ENCODE measurements around the gene CXorf58. TPM values are rescaled to one million over a fixed set of nuclear protein-coding genes. Genes with fewer than 3 reads are reported as not detected.

Gene CXorf58
- total and polyA plus RNA-seq, 4 experiments from 2014 or later, result 0.14 TPM; not detected in 3

DNA sequence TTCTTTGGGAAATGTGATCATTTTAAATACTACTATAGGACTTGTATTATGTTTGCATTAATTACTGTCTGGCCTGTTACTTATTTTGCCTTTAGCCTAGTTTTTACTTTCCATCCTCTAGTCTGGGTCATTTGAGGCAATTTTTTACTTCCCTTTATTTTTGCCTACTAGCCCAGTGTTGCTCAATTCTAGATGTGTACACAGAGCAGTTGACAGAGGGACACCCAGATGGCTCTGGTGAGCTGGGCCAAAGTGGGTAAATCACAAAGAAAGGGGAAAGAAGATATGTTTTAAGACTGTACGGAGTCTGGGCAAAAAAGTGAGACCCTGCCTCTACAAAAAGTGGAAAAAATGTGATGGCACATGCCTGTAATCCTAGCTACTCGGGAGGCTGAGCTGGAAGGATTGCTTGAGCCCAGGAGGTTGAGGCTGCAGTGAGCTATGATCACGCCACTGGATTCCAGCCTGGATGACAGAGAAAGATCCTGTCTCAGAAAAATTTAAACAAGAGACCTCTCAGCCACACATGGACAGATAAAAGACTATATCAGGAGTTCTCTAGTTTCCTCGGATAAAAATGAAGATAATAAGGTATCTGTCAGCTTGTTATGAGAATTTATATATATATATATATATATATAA lies 35.8 kb upstream of the CXorf58 start:
- no peaks in the 10 kb centered on the region for H3K9me3 ChIP-seq (ENCODE audit: control insufficient read depth in 1 of 2, low read length in 2 of 2)
- no peak overlapping the region for H3K4me3 Mint-ChIP-seq
- ChIA-PET POLR2A (ENCODE audit: partially characterized antibody) (no interaction called here), CTCF (ENCODE audit: partially characterized antibody) (no interaction called here)
- H3K4me3 ChIP-seq (ENCODE audit: low read length in 2 of 2), result no peak overlapping the region
- H3K27ac Mint-ChIP-seq, result no peak overlapping the region
- H3K4me1 ChIP-seq (ENCODE audit: insufficient read depth, low read length), result no peaks in the 10 kb centered on the region
- DNase-seq, result no peak
- no peaks in the 10 kb centered on the region for H3K4me1 Mint-ChIP-seq
- no peaks in the 10 kb centered on the region for H3K9me3 Mint-ChIP-seq
- H3K27ac ChIP-seq (ENCODE audit: low read depth, low read length), result no peak overlapping the region
- H3K27me3 Mint-ChIP-seq, result no peaks in the 10 kb centered on the region
- peaks cover 3 to 4% of the 10 kb centered on the region in 2 donors for H3K36me3 Mint-ChIP-seq
- H3K36me3 ChIP-seq (ENCODE audit: insufficient read depth, low read length), result no peaks in the 10 kb centered on the region
- intact Hi-C loops (cut with micrococcal nuclease), result no loop called here
- H3K27me3 ChIP-seq (ENCODE audit: insufficient read depth, low read length), result no peaks in the 10 kb centered on the region

DNA sequence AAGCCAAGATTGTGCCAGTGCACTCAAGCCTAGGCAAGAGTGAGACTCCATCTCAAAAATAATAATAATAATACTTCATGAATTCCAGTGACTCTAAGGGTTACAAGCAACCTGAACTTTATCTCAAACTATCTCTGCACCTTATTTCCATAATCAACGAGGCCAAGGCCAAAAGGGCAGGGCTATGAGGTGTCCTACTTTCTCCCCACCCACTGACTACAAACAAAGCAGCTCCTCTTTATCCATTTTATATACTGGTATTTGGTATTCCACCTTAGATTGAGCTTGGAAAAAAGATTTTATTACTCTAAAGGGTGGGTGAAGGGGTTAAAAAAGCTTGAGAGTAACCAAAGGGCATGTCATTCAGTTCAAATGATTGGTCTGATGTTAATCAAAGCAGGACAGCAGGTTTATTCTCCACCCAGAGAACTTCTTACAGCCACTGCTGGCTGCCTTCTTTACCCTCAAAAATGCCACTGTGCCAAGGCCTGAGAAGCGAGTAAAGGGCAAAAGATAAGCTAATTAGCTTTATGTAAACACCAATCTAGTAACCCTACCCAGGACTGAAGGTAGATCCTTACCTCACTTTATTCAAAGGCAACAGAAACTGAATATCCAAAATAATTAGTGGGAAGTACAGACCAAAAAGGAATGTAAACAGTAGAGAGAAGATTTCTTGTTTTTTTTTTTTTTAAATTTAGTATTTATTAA lies 28.3 kb upstream of the CXorf58 start:
- H3K4me3 ChIP-seq (ENCODE audit: low read length in 2 of 2), result no peak overlapping the region
- Mint-ChIP-seq H3K4me3 (no peak overlapping the region), H3K27ac (no peak overlapping the region), H3K36me3 (no peaks in the 10 kb centered on the region), H3K27me3 (no peaks in the 10 kb centered on the region), H3K9me3 (no peaks in the 10 kb centered on the region), H3K4me1 (peaks cover 0 to 3% (median under 1%) of the 10 kb centered on the region in 4 donors)
- POLR2A ChIA-PET (ENCODE audit: partially characterized antibody), result no interaction called here
- H3K4me1 ChIP-seq (ENCODE audit: insufficient read depth, low read length), result no peaks in the 10 kb centered on the region
- no peaks in the 10 kb centered on the region for H3K9me3 ChIP-seq (ENCODE audit: control insufficient read depth in 1 of 2, low read length in 2 of 2)
- intact Hi-C loops (cut with micrococcal nuclease), result no loop called here
- no peaks in the 10 kb centered on the region for H3K36me3 ChIP-seq (ENCODE audit: insufficient read depth, low read length)
- CTCF ChIA-PET (ENCODE audit: partially characterized antibody), result no interaction called here
- no peak overlapping the region for H3K27ac ChIP-seq (ENCODE audit: low read depth, low read length)
- DNase-seq, result no peak
- no peaks in the 10 kb centered on the region for H3K27me3 ChIP-seq (ENCODE audit: insufficient read depth, low read length)

DNA sequence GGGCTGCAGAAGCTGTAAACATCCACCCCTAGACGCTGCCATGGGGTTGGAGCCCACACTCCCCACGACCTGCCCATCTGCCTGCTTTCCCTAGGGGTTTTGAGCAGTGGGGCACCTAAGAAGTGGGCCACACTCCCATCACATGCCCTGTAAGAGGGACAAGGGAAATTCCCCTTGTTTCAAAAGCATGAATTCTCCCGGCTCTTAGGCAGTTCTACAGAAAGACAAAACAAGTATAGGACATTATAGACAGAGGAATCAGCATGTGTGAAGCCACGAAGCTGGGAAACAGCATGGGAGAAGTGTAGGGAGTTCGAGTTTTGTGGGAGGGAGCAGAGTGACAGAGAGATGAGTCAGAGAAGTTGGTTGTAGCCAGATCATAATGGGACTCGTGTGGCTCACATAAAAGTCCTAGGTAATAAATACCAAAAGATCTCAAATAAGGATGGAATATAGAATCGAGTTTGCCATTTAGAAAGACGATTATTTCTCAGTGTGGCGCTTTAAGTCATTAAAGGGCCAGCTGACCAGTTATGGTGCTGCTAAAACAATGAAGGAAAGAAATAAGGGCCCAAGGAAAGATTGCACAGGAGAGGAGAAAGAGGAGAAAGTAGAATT lies 24.0 kb upstream of the CXorf58 start:
- Mint-ChIP-seq H3K27me3 (no peaks in the 10 kb centered on the region), H3K36me3 (no peaks in the 10 kb centered on the region), H3K4me1 (peaks cover 0 to 3% (median under 1%) of the 10 kb centered on the region in 4 donors), H3K27ac (peak overlapping the region in 2 of 7 donors; percentile 12 to 56), H3K4me3 (no peak overlapping the region), H3K9me3 (no peaks in the 10 kb centered on the region)
- Histone ChIP-seq H3K4me3 (ENCODE audit: low read length in 2 of 2) (no peak overlapping the region), H3K4me1 (ENCODE audit: insufficient read depth, low read length) (no peaks in the 10 kb centered on the region), H3K36me3 (ENCODE audit: insufficient read depth, low read length) (no peaks in the 10 kb centered on the region), H3K9me3 (ENCODE audit: control insufficient read depth in 1 of 2, low read length in 2 of 2) (no peaks in the 10 kb centered on the region), H3K27me3 (ENCODE audit: insufficient read depth, low read length) (no peaks in the 10 kb centered on the region), H3K27ac (ENCODE audit: low read depth, low read length) (no peak overlapping the region)
- intact Hi-C loops (cut with micrococcal nuclease), result no loop called here
- CTCF ChIA-PET (ENCODE audit: partially characterized antibody), result interaction anchor here (1.2 kb wide), 1 partner anchor 18 kb away, joined by 5 read pairs; no protein-coding TSS in a partner anchor
- no peak for DNase-seq
- POLR2A ChIA-PET (ENCODE audit: partially characterized antibody), result no interaction called here

DNA sequence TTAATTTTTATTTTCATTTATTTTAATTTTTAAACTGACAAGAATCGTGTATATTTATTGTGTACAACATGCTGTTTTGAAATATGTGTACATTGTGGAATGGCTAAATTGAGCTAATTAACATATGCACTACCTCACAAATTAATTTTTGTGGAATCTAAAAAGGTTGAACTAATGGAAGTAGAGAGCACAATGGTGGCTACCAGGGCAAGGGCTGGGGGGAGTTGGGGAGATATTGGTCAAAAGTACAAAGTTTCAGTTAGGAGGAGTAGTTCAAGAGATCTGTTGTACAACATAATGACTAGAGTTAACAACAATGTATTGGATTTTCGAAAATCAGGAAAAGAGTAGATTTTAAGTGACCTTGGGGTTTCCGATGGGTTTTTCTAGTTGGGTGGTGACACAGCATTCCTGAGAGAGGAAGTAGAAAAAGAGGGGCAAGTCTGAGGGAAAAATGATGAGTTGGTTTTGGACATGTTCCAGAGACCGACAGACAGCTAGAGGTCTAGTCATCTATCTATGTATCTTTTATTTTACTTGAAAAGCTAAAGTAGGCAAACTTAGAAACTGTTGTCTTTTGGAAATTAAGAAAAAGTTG lies 23.3 kb upstream of the CXorf58 start:
- Histone ChIP-seq H3K9me3 (ENCODE audit: control insufficient read depth in 1 of 2, low read length in 2 of 2) (no peaks in the 10 kb centered on the region), H3K27me3 (ENCODE audit: insufficient read depth, low read length) (no peaks in the 10 kb centered on the region), H3K27ac (ENCODE audit: low read depth, low read length) (no peak overlapping the region), H3K4me3 (ENCODE audit: low read length in 2 of 2) (no peak overlapping the region), H3K4me1 (ENCODE audit: insufficient read depth, low read length) (no peaks in the 10 kb centered on the region), H3K36me3 (ENCODE audit: insufficient read depth, low read length) (no peaks in the 10 kb centered on the region)
- intact Hi-C loops (cut with micrococcal nuclease), result no loop called here
- Mint-ChIP-seq H3K27me3 (no peaks in the 10 kb centered on the region), H3K36me3 (no peaks in the 10 kb centered on the region), H3K4me1 (peaks cover 0 to 3% (median under 1%) of the 10 kb centered on the region in 4 donors), H3K4me3 (no peak overlapping the region), H3K27ac (no peak overlapping the region), H3K9me3 (no peaks in the 10 kb centered on the region)
- ChIA-PET POLR2A (ENCODE audit: partially characterized antibody) (no interaction called here), CTCF (ENCODE audit: partially characterized antibody) (interaction anchor here (1.2 kb wide), 1 partner anchor 17 kb away, joined by 5 read pairs; no protein-coding TSS in a partner anchor)
- DNase-seq, result no peak

DNA sequence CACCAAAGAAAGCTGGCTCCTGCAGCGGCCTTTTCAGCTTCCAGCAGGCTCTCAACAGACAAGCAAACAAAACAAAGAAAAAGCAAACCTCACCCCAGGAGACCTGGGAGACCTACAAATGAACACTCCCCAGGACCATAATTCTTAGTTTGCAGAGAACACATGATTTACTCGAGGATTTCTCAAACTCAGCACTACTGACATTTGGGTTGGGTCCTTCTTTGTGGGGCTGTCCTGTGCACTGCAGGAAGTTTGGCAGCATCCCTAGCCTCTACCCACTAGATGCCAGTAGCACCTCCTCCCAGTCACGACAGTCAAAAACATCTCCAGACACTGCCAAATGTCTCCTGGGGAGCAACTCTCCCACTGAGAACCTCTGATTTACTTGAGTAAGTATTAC lies 22.0 kb upstream of the CXorf58 start:
- intact Hi-C loops (cut with micrococcal nuclease), result no loop called here
- Mint-ChIP-seq H3K4me1 (peaks cover 0 to 3% (median under 1%) of the 10 kb centered on the region in 4 donors), H3K36me3 (no peaks in the 10 kb centered on the region), H3K27ac (no peak overlapping the region), H3K9me3 (no peaks in the 10 kb centered on the region), H3K4me3 (no peak overlapping the region), H3K27me3 (no peaks in the 10 kb centered on the region)
- DNase-seq, result no peak
- CTCF ChIA-PET (ENCODE audit: partially characterized antibody), result no interaction called here
- Histone ChIP-seq H3K4me3 (ENCODE audit: low read length in 2 of 2) (no peak overlapping the region), H3K36me3 (ENCODE audit: insufficient read depth, low read length) (no peaks in the 10 kb centered on the region), H3K27me3 (ENCODE audit: insufficient read depth, low read length) (no peaks in the 10 kb centered on the region), H3K4me1 (ENCODE audit: insufficient read depth, low read length) (no peaks in the 10 kb centered on the region), H3K27ac (ENCODE audit: low read depth, low read length) (no peak overlapping the region), H3K9me3 (ENCODE audit: control insufficient read depth in 1 of 2, low read length in 2 of 2) (no peaks in the 10 kb centered on the region)
- POLR2A ChIA-PET (ENCODE audit: partially characterized antibody), result no interaction called here

DNA sequence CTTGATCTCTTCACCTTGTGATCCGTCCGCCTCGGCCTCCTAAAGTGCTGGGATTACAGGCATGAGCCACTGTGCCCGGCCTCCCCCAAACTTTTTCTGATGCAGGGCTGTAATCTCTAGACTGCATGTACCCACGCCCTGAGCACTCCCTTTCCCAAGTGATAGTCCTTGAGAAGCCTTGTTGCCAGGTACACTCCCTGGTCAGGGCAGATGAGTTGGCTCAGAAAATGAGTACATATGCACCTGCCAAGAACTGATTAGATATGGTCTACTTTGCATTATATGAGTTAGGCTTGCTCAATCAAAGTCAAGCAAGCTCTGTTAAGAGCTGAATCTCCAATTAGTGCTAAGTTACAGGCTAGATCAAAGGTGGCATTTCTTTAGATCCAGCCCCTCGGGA lies 20.4 kb upstream of the CXorf58 start:
- Mint-ChIP-seq H3K9me3 (no peaks in the 10 kb centered on the region), H3K36me3 (no peaks in the 10 kb centered on the region), H3K27ac (no peak overlapping the region), H3K4me1 (peaks cover 0 to 3% (median under 1%) of the 10 kb centered on the region in 4 donors), H3K27me3 (no peaks in the 10 kb centered on the region), H3K4me3 (no peak overlapping the region)
- POLR2A ChIA-PET (ENCODE audit: partially characterized antibody), result no interaction called here
- H3K36me3 ChIP-seq (ENCODE audit: insufficient read depth, low read length), result no peaks in the 10 kb centered on the region
- intact Hi-C loops (cut with micrococcal nuclease), result no loop called here
- no peak for DNase-seq
- no peaks in the 10 kb centered on the region for H3K4me1 ChIP-seq (ENCODE audit: insufficient read depth, low read length)
- H3K27ac ChIP-seq (ENCODE audit: low read depth, low read length), result no peak overlapping the region
- H3K9me3 ChIP-seq (ENCODE audit: control insufficient read depth in 1 of 2, low read length in 2 of 2), result no peaks in the 10 kb centered on the region
- CTCF ChIA-PET (ENCODE audit: partially characterized antibody), result no interaction called here
- no peaks in the 10 kb centered on the region for H3K27me3 ChIP-seq (ENCODE audit: insufficient read depth, low read length)
- H3K4me3 ChIP-seq (ENCODE audit: low read length in 2 of 2), result no peak overlapping the region

DNA sequence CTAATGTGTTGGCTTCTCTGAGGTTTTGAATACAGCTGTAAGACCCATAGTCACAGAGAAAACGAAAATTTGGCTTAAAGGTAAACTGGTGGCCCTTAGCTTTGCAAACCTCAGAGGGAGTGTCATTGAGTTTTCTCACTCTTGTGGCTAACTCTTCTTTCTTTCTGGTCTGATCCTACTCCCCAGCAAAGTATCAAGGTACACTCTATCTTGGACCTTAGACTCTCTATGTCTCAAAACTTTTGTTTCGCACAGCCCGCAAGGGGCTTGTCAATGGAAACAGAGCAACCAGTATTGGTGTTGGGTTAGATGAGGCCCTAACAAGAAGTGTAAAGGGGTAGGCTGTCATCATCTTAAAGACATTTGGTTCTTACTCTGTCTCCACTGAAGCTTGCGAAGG lies 19.9 kb upstream of the CXorf58 start:
- H3K4me1 Mint-ChIP-seq, result peaks cover 0 to 3% (median under 1%) of the 10 kb centered on the region in 4 donors
- CTCF ChIA-PET (ENCODE audit: partially characterized antibody), result no interaction called here
- no peaks in the 10 kb centered on the region for H3K27me3 Mint-ChIP-seq

More for the DNA sequence above, 19.9 kb upstream of the CXorf58 start:
- POLR2A ChIA-PET (ENCODE audit: partially characterized antibody), result no interaction called here
- H3K27ac ChIP-seq (ENCODE audit: low read depth, low read length), result no peak overlapping the region
- no peaks in the 10 kb centered on the region for H3K27me3 ChIP-seq (ENCODE audit: insufficient read depth, low read length)
- no peak overlapping the region for H3K4me3 ChIP-seq (ENCODE audit: low read length in 2 of 2)
- Mint-ChIP-seq H3K27ac (no peak overlapping the region), H3K36me3 (no peaks in the 10 kb centered on the region), H3K4me3 (no peak overlapping the region), H3K9me3 (no peaks in the 10 kb centered on the region)
- DNase-seq, result no peak
- intact Hi-C loops (cut with micrococcal nuclease), result no loop called here
- no peaks in the 10 kb centered on the region for H3K4me1 ChIP-seq (ENCODE audit: insufficient read depth, low read length)
- H3K36me3 ChIP-seq (ENCODE audit: insufficient read depth, low read length), result no peaks in the 10 kb centered on the region
- H3K9me3 ChIP-seq (ENCODE audit: control insufficient read depth in 1 of 2, low read length in 2 of 2), result no peaks in the 10 kb centered on the region
